ENCODE measurements around the gene IGFBP2.

DNA sequence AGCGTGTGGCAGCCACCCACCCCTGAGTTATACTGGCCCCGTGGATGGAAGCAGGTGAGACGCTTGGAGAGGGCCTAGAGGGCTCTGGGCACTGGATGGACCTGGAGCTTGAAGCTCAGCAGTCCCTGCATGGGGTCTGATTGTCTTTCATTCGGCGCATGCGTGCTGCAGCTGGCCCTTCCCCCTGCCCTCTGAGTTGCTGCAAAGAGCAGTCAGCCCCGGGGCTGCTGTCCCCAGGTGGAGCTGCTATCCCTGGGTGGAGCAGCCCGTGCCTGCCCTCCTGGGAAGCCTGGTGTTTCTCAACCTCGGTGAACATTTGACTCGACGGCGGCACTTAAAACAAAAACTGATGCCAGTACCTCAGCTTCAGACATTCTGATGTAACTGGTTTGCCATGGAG lies 32.5 kb downstream of the IGFBP2 start:
- TF ChIP-seq, protein P1, sequence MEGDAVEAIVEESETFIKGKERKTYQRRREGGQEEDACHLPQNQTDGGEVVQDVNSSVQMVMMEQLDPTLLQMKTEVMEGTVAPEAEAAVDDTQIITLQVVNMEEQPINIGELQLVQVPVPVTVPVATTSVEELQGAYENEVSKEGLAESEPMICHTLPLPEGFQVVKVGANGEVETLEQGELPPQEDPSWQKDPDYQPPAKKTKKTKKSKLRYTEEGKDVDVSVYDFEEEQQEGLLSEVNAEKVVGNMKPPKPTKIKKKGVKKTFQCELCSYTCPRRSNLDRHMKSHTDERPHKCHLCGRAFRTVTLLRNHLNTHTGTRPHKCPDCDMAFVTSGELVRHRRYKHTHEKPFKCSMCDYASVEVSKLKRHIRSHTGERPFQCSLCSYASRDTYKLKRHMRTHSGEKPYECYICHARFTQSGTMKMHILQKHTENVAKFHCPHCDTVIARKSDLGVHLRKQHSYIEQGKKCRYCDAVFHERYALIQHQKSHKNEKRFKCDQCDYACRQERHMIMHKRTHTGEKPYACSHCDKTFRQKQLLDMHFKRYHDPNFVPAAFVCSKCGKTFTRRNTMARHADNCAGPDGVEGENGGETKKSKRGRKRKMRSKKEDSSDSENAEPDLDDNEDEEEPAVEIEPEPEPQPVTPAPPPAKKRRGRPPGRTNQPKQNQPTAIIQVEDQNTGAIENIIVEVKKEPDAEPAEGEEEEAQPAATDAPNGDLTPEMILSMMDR (optimal IDR thresholded peaks at IDR 0.05 in 1 of 3, IDR thresholded peaks at IDR 0.05 in 1 of 3, conservative IDR thresholded peaks at IDR 0.05 in 1 of 3; ENCODE audit: extremely low read depth in 1 of 3, insufficient read depth in 2 of 3, low read length in 3 of 3), result peak in 1 of 3 experiments; percentile 15
- TF ChIP-seq EZH2 (IDR thresholded peaks at IDR 0.05; ENCODE audit: low read length), result no peak

Measured in keratinocyte (primary cell).